ENCODE measurements around the gene DHTKD1. TPM values are rescaled to one million over a fixed set of nuclear protein-coding genes. Genes with fewer than 3 reads are reported as not detected.
A peak's percentile ranks its signal among the peaks of the same experiment; 100 is the strongest.

The DHTKD1 gene
- total and polyA plus RNA-seq, 2 of the 4 experiments (the other 2 are of a cell fraction), result 13.9 to 20.3 TPM

DNA sequence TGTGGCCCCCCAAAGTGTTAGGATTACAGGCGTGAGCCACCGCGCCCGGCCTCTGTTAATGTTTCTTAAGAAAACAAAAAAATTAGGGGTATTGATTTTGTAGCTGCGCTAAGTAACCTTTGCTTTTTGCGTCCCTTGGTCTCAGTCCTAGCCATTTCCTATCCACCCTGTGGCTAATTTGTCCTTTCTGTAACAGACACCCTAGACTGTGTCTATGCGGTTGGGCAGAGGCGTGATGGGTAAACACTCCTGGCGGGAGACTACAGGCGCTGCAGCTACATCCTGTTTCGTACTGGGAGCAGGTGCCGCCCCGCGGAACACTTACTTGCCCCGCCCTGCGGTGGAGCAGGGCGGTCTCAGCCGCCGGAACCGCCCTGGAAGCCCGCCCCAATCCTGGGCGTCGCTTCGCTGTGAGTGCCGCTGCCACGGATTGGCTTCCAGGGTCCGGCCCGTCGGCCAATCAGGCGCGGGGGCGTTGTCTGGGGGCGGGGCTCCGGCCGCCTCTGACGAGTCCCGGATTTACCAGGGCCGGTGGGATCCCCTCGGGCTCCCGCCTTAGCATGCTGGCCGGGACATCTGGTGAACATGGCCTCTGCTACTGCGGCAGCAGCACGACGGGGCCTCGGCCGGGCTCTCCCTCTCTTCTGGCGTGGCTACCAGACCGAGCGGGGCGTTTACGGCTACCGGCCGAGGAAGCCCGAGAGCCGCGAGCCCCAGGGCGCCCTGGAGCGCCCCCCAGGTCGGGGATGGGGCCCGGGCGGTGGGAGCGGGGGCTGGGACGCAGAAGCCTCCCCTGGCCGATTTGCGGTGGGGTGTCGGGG, at the start of gene DHTKD1 (continued):
- TF ChIP-seq NFE2L2 (IDR thresholded peaks at IDR 0.05; ENCODE audit: low read depth, low read length) (no peak), BHLHE40 (IDR thresholded peaks at IDR 0.05; ENCODE audit: low read depth, low read length) (peak; percentile 52; the same call in 1 of the 2 replicates), POLR2A (IDR thresholded peaks at IDR 0.05; ENCODE audit: low read depth, low read length) (peak; percentile 77), CHD1 (IDR thresholded peaks at IDR 0.05; ENCODE audit: low read depth, low read length) (no peak), MAZ (IDR thresholded peaks at IDR 0.05; ENCODE audit: borderline replicate concordance, low read depth, low read length) (peak; percentile 69; the same call in 1 of the 2 replicates), FOS (IDR thresholded peaks at IDR 0.05; ENCODE audit: low read depth, low read length) (no peak; the same call in 1 of the 2 replicates), CEBPB (IDR thresholded peaks at IDR 0.05; ENCODE audit: low read depth, low read length) (no peak)
- TF ChIP-seq, protein P1, sequence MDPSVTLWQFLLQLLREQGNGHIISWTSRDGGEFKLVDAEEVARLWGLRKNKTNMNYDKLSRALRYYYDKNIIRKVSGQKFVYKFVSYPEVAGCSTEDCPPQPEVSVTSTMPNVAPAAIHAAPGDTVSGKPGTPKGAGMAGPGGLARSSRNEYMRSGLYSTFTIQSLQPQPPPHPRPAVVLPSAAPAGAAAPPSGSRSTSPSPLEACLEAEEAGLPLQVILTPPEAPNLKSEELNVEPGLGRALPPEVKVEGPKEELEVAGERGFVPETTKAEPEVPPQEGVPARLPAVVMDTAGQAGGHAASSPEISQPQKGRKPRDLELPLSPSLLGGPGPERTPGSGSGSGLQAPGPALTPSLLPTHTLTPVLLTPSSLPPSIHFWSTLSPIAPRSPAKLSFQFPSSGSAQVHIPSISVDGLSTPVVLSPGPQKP (IDR thresholded peaks at IDR 0.05; ENCODE audit: borderline replicate concordance, low read depth, low read length), result no peak

Measured in IMR-90 (cell line).